ENCODE results near the gene CAB39. TPM values are rescaled to one million over a fixed set of nuclear protein-coding genes. Genes with fewer than 3 reads are reported as not detected.

CAB39 gene
- total RNA-seq, 1 donor, result 68.5 TPM

GRCh38 chr2:230829959-230830358 is 117.3 kb downstream of the CAB39 start:
- DNase-seq (ENCODE audit: low read depth), result no peak
- TF ChIP-seq CTCF (IDR thresholded peaks at IDR 0.05; ENCODE audit: insufficient read depth, low read length), result no peak
- H3K4me3 ChIP-seq (ENCODE audit: low read depth, low read length), result no peak overlapping the region

GRCh38 chr2:230830428-230830827 is 117.8 kb downstream of the CAB39 start:
- DNase-seq (ENCODE audit: low read depth), result no peak
- no peak for TF ChIP-seq CTCF (IDR thresholded peaks at IDR 0.05; ENCODE audit: insufficient read depth, low read length)

GRCh38 chr2:230840301-230840700 is 127.7 kb downstream of the CAB39 start:
- no peak for DNase-seq (ENCODE audit: low read depth)
- no peak for TF ChIP-seq CTCF (IDR thresholded peaks at IDR 0.05; ENCODE audit: insufficient read depth, low read length)
- no peak overlapping the region for H3K4me3 ChIP-seq (ENCODE audit: low read depth, low read length)

More at GRCh38 chr2:230830428-230830827, 117.8 kb downstream of the CAB39 start:
- no peak overlapping the region for H3K4me3 ChIP-seq (ENCODE audit: low read depth, low read length)

- no peak for TF ChIP-seq CTCF (IDR thresholded peaks at IDR 0.05; ENCODE audit: insufficient read depth, low read length)
- no peak for DNase-seq (ENCODE audit: low read depth)
Observed at GRCh38 chr2:230842473-230842872, 129.8 kb downstream of the CAB39 start.

GRCh38 chr2:230843132-230843531 is 130.5 kb downstream of the CAB39 start:
- no peak for TF ChIP-seq CTCF (IDR thresholded peaks at IDR 0.05; ENCODE audit: insufficient read depth, low read length)
- H3K4me3 ChIP-seq (ENCODE audit: low read depth, low read length), result no peak overlapping the region
- DNase-seq (ENCODE audit: low read depth), result no peak

More at GRCh38 chr2:230842473-230842872, 129.8 kb downstream of the CAB39 start:
- no peak overlapping the region for H3K4me3 ChIP-seq (ENCODE audit: low read depth, low read length)

GRCh38 chr2:230846360-230846759 is 133.7 kb downstream of the CAB39 start:
- H3K4me3 ChIP-seq (ENCODE audit: low read depth, low read length), result no peak overlapping the region
- no peak for DNase-seq (ENCODE audit: low read depth)
- no peak for TF ChIP-seq CTCF (IDR thresholded peaks at IDR 0.05; ENCODE audit: insufficient read depth, low read length)

- TF ChIP-seq CTCF (IDR thresholded peaks at IDR 0.05; ENCODE audit: insufficient read depth, low read length), result peak; percentile 93
- DNase-seq (ENCODE audit: low read depth), result peak; percentile 79
- H3K4me3 ChIP-seq (ENCODE audit: low read depth, low read length), result no peak overlapping the region
Observed at GRCh38 chr2:230847883-230848388, 135.3 kb downstream of the CAB39 start.
